Epithelial cell of esophagus (primary cell): ENCODE data around the gene DLGAP1.

Source experiments
- DNase-seq: peaks from one replicate; pipeline ENCODE4 v3.0.0; 2010; ENCODE audit warnings: low read depth
- H3K4me3 ChIP-seq: 2 replicates; pipeline ENCODE4 v1.5.1; 2011; ENCODE audit warnings: mild to moderate bottlenecking, low read length, control low read depth
- TF ChIP-seq, protein P1 (sequence below): IDR thresholded peaks from 2 replicates; pipeline ENCODE4 v1.5.1; 2011; ENCODE audit warnings: low read depth, mild to moderate bottlenecking, low read length, control low read depth, inconsistent platforms; ENCODE audit not compliant: insufficient read depth; ENCODE audit errors: missing control alignments

The DLGAP1 gene

DNA sequence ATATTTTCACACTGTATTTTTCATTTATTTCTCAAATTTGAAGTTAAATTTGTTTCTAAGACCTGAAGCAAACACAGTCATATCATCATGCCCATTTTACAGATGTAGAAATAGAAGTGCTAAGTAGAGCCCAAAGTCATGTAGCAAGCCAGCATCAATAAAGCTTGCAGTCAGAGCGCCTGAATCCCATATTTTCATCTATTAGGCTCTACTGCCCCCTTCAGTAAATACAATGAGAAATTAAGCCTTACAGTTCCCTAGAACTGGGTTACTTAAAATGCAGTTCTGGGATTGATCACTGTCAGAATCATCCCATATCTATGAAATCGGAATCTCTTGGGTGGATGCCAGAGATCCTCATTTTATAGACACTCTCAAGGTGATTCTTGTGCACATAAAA, 585.3 kb downstream of the DLGAP1 start:
- peak; percentile 72 for DNase-seq

DNA sequence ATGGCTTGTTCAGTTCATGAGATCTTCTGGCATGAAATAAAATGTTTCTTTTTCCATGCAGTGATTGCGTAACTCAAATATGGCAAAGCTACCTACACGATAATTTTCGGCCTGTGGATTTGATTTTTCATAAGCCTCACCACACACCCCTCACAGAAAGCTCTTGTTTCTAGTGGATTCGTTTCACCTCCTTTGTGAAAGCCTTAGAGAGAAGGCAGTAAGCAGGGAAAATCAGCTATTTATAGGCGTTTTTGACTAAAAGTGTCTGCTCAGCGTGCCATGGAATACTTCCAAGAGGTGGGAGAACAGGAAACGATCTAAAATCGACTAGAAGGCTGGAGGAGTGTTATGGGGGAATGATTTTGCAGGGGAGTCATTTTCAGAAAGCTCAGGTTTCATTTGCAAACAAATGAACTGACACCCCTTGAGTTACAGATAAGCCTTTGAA, 587.2 kb downstream of the DLGAP1 start:
- DNase-seq: no peak
- TF ChIP-seq, protein P1, sequence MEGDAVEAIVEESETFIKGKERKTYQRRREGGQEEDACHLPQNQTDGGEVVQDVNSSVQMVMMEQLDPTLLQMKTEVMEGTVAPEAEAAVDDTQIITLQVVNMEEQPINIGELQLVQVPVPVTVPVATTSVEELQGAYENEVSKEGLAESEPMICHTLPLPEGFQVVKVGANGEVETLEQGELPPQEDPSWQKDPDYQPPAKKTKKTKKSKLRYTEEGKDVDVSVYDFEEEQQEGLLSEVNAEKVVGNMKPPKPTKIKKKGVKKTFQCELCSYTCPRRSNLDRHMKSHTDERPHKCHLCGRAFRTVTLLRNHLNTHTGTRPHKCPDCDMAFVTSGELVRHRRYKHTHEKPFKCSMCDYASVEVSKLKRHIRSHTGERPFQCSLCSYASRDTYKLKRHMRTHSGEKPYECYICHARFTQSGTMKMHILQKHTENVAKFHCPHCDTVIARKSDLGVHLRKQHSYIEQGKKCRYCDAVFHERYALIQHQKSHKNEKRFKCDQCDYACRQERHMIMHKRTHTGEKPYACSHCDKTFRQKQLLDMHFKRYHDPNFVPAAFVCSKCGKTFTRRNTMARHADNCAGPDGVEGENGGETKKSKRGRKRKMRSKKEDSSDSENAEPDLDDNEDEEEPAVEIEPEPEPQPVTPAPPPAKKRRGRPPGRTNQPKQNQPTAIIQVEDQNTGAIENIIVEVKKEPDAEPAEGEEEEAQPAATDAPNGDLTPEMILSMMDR: no peak
- no peak overlapping the region for H3K4me3 ChIP-seq

More for the DNA sequence above, 585.3 kb downstream of the DLGAP1 start:
- TF ChIP-seq, protein P1: peak; percentile 43
- H3K4me3 ChIP-seq: no peak overlapping the region

DNA sequence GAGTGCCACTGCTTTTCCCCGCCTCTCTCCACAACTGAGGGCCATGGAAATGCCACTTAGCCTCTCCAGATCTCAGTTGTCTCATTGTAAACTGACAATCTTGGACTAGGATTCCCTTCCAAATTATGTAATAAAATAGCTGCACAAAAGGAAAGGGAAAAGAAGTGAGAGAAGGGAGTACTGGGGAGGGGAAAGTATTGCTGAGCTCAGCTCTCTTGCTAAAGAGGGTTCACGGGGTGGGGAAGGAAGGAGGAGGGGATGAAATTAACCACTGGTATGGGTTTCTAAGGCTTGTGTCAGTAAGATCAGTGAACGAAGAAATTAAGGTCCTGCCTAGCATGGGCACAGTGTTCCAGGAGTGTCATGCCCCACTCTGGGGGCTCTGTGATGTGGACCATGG, 587.9 kb downstream of the DLGAP1 start:
- no peak for DNase-seq
- TF ChIP-seq, protein P1: no peak
- H3K4me3 ChIP-seq: no peak overlapping the region

DNA sequence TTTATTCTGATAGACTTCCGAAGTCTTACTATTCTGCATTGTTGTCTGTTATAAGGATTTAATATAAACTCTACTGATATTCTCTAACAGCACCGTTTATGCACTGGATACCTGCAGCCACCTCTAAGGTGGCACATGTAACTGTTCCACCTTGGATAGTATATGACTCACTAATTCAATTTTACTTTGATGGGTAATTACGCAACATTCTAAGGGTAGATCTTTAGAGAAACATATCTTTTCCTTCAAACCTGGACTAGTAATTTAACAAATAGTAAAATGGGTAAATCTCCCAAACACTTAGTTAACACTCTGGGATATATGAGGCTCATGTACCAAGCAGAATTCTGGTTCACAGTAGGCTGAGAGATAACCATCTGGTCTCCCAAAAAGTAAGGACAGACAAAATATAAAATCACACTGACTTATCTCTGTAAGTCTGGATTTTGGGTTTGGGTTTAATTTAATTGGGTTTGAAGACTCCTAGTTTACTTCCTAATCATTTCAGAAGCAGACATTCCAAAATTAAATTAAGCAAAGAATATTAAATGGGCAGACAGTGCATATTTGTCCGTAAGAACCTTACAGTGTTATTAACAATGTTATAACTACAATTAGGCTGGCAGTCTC, 590.3 kb downstream of the DLGAP1 start:
- TF ChIP-seq, protein P1: no peak
- no peak overlapping the region for H3K4me3 ChIP-seq
- DNase-seq: no peak

DNA sequence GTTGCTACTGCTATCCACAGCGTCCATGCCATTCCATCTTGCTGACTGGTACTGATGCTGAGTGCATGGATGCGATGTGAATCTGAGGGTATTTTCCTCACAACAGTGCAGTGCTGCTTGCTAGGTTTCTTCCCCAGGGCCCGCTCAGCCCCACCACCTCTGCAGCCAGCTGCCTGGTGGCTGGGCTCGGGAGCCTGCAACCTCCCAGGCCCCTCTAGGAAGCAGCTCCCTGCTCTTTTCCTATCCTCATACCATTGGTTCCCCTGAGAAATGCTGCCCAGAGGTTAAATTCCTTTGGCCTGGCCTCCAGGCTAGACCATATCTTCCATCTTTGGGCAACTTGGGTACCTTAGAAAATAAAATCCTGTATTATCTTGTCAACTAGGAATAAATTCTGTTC, 591.5 kb downstream of the DLGAP1 start:
- H3K4me3 ChIP-seq: no peak overlapping the region
- TF ChIP-seq, protein P1: no peak
- DNase-seq: no peak

DNA sequence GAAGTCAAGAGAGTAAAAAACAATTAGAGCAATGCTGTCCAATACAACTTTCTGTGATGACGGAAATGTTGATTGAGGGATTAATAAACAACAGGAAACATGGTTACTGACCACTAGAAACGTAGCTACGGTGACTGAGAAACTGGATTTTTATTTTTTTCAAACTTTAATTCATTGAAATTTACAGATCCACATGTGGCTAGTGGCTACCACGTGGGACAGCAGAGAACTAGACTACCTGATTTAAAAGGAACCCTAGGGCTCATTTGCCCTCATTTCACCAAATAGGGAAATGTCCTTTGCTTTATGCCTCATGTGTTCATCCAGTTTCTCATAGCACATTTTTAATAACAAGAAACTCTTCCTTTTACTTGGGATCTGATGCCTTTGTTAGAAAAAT, 592.1 kb downstream of the DLGAP1 start:
- no peak for DNase-seq
- TF ChIP-seq, protein P1: no peak
- no peak overlapping the region for H3K4me3 ChIP-seq

DNA sequence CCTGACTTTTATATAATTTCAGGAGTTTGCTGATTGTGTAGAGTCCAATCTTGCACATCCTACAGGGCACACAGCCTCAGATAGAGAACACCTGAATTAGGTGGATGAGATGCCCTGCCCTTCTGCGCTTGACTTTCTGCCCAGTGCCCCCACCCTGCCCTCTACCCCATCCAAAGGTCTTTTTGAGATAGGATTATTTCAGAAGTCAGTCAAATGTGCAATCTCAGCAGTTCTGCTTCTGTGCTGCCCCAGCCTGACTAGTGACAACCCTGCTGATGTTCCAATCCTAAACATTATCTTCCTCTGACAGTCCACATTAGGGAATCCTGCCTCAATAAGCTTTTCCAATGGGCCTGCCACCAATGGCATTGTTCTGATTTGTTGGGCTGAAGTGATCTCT, 593.6 kb downstream of the DLGAP1 start:
- H3K4me3 ChIP-seq: no peak overlapping the region
- TF ChIP-seq, protein P1: no peak
- DNase-seq: no peak
